Tibial artery (tissue), 4 donors: ENCODE results near the gene SDK1.
"Not testable (repeated sequence)": the region's sequence is repeated elsewhere in the genome, so short reads cannot be mapped to it uniquely, and the experiment has no call there.

Experiments
- DNase-seq, 2 donors: peaks; one replicate each; pipeline ENCODE4 v3.0.0-alpha.2; 2019
- H3K27ac ChIP-seq, 2 donors: fragments of 200-600 bp; sonication (generic) in 1 of 2; 1 replicate in 1 of 2; 2 replicates in 1 of 2; pipeline ENCODE4 v1.5.1; 2018 to 2019; ENCODE audit warnings: mild to moderate bottlenecking in 1 of 2
- H3K27me3 ChIP-seq, 2 donors: fragments of 200-600 bp; sonication (generic) in 1 of 2; one replicate each; pipeline versions ENCODE4 v1.5.1 to v1.6.0; 2016 to 2019
- H3K36me3 ChIP-seq, 3 donors: fragments of 200-600 bp; sonication (generic) in 2 of 3; one replicate each; pipeline ENCODE4 v1.5.1; 2016 to 2019; ENCODE audit warnings: mild to moderate bottlenecking in 2 of 3
- H3K4me1 ChIP-seq, 4 donors: fragments of 200-600 bp; sonication (generic) in 2 of 4; 1 replicate in 3 of 4; 2 replicates in 1 of 4; pipeline ENCODE4 v1.5.1; 2016 to 2019
- H3K4me3 ChIP-seq, 2 donors: fragments of 200-600 bp; sonication (generic) in 1 of 2; 1 replicate in 1 of 2; 2 replicates in 1 of 2; pipeline ENCODE4 v1.5.1; 2018 to 2019; ENCODE audit warnings: mild to moderate bottlenecking in 2 of 2
- H3K9me3 ChIP-seq, 3 donors: fragments of 200-600 bp; sonication (generic) in 1 of 3; one replicate each; pipeline ENCODE4 v1.5.1; 2016 to 2019
- CTCF ChIP-seq, 2 experiments: fragments of 200-600 bp in 1 of 2; fragments of 450-650 bp in 1 of 2; IDR thresholded peaks; one replicate each; pipeline ENCODE4 v1.5.1; 2017 to 2019; ENCODE audit warnings: antibody characterized with exemption in 2 of 2, mild to moderate bottlenecking in 1 of 2, moderate library complexity in 1 of 2
- intact Hi-C: fragments of 100-400 bp; cut with DNase I; formaldehyde crosslinking; loops from one replicate; pipeline ENCODE4 v1.15.0; 2023; ENCODE audit warnings: low total_unique reads

SDK1 gene

GRCh38 chr7:3931843-3932242 lies 630.8 kb downstream of the SDK1 start:
- intact Hi-C loops = no loop called here
- H3K9me3 ChIP-seq = peaks cover 0 to 6% (median 0%) of the 10 kb centered on the region in 3 donors
- H3K4me1 ChIP-seq = no peaks in the 10 kb centered on the region
- H3K36me3 ChIP-seq = no peaks in the 10 kb centered on the region
- H3K27me3 ChIP-seq = no peaks in the 10 kb centered on the region
- TF ChIP-seq CTCF (IDR thresholded peaks at IDR 0.05) = no peak
- DNase-seq = no peak
- no peak overlapping the region for H3K27ac ChIP-seq
- no peak overlapping the region for H3K4me3 ChIP-seq

- peaks cover 0 to 6% (median 0%) of the 10 kb centered on the region in 3 donors for H3K9me3 ChIP-seq
- TF ChIP-seq CTCF (IDR thresholded peaks at IDR 0.05) = no peak
- H3K27ac ChIP-seq = no peak overlapping the region
- no peaks in the 10 kb centered on the region for H3K36me3 ChIP-seq
- no peaks in the 10 kb centered on the region for H3K27me3 ChIP-seq
- H3K4me1 ChIP-seq = no peaks in the 10 kb centered on the region
- intact Hi-C loops = no loop called here
- DNase-seq = no peak
- H3K4me3 ChIP-seq = no peak overlapping the region
Measured at GRCh38 chr7:3937146-3937545, 636.1 kb downstream of the SDK1 start.

- no peak for DNase-seq
- Histone ChIP-seq H3K4me1 (no peaks in the 10 kb centered on the region), H3K36me3 (no peaks in the 10 kb centered on the region), H3K27ac (no peak overlapping the region), H3K27me3 (no peaks in the 10 kb centered on the region), H3K4me3 (no peak overlapping the region), H3K9me3 (peaks cover 0 to 6% (median 0%) of the 10 kb centered on the region in 3 donors)
- no peak for TF ChIP-seq CTCF (IDR thresholded peaks at IDR 0.05)
- intact Hi-C loops = no loop called here
Measured at GRCh38 chr7:3937605-3938004, 636.6 kb downstream of the SDK1 start.

GRCh38 chr7:3941706-3942105 lies 640.7 kb downstream of the SDK1 start:
- H3K36me3 ChIP-seq, H3K27me3 ChIP-seq, intact Hi-C loops, H3K4me3 ChIP-seq, DNase-seq, H3K27ac ChIP-seq, H3K4me1 ChIP-seq: not testable (repeated sequence)
- peaks cover 0 to 13% (median 0%) of the 10 kb centered on the region in 3 donors for H3K9me3 ChIP-seq

- Histone ChIP-seq H3K4me1 (no peaks in the 10 kb centered on the region), H3K27ac (peak overlapping the region in 1 of 2 donors; percentile 25), H3K4me3 (no peak overlapping the region), H3K36me3 (no peaks in the 10 kb centered on the region), H3K27me3 (no peaks in the 10 kb centered on the region), H3K9me3 (peaks cover 0 to 13% (median 0%) of the 10 kb centered on the region in 3 donors)
- no peak for TF ChIP-seq CTCF (IDR thresholded peaks at IDR 0.05)
- DNase-seq = no peak
- intact Hi-C loops = no loop called here
Measured at GRCh38 chr7:3942276-3942675, 641.2 kb downstream of the SDK1 start.

GRCh38 chr7:3942816-3943745 lies 642.0 kb downstream of the SDK1 start:
- no peak for TF ChIP-seq CTCF (IDR thresholded peaks at IDR 0.05)
- Histone ChIP-seq H3K36me3 (no peaks in the 10 kb centered on the region), H3K9me3 (peaks cover 0 to 13% (median 0%) of the 10 kb centered on the region in 3 donors), H3K4me1 (no peaks in the 10 kb centered on the region), H3K27ac (peak overlapping the region in 1 of 2 donors; percentile 25), H3K4me3 (no peak overlapping the region), H3K27me3 (no peaks in the 10 kb centered on the region)
- DNase-seq = peak in 1 of 2 donors; percentile 37
- intact Hi-C loops = no loop called here
